DMS153 treated with DMSO at 0.1 percent for 48 hours (cell line): ENCODE results near the gene APOC3.

Experiments used
- DNase-seq: peaks from one replicate; lab custom pipeline; 2025; ENCODE audit not compliant: unreplicated experiment; lab: John Stamatoyannopoulos, UW

Gene APOC3

DNA sequence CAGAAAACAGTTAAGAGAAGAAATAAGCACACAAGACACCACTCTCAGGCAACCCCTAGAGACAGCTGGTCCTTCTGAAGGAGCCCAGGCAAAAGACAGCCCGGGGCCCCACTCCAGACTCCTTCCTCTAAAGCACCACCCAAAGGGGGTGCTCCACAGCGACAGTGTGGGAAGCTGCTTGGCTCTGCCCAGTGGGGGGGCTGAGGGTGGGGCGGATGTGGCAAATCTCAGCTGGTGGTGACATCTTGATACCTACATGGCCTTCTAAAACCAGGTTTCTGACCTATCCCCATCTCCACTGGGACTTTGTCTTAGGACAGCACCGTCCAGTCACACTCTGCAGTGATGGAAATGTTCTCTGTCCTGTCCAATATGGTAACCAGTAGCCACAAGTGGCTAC is 17.9 kb downstream of the APOC3 start:
- no peak for DNase-seq

DNA sequence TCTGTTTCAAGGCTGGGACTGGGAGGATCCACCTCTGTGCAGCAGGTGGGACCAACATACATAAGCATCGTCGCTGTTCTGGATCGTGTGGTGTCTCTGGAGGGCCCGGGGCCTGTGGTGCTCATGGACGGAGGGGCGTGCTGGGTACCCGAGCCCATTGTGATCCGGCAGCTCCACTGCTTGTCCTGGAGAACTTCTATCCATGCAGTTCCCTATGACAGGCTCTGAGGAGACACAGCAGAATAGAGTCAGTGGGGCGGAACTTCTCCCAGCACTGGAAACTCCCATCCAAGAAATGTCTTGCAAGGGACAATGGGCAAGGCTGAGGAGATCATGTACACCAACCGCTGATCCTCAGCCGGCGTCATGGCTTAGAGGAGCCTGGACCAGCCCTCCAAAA is 19.4 kb downstream of the APOC3 start:
- no peak for DNase-seq

DNA sequence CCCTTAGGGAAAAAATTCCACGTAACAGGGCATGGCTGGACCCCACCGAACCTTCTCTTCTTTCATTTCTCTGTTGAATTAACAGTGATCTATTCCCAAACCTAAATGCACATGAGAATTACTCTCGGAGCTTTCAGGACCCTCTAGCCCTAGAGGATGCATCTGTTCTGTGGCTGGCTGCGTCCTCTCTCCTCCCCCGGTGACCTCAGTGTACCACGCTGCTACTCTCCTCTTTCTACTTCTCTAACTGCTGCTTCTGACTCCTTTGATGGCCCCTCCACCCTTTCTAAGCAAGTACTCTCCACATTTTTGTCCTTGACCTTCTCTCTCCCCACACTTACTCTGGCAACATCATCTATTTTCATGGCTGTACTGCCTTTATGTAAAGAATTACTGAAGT is 19.8 kb downstream of the APOC3 start:
- DNase-seq, result no peak

DNA sequence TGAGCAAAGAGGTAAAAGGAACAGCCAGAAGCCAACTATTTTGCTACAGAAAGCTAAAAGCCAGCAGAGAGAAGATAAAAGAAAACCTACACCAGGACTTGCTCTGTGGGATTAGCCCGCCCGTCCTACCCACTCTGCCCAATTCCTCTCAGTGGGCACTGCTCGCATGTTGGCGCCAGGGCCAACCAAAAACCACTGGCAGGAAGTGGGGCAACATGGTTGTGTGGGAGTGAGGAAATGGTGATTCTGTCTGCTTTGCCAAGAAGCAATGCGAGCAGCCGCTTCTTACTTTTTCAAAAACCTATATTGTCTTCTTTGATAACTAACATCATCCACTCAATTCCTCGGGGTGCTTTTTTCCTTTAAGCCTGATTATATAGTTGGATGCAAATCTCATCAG is 21.9 kb downstream of the APOC3 start:
- no peak for DNase-seq

DNA sequence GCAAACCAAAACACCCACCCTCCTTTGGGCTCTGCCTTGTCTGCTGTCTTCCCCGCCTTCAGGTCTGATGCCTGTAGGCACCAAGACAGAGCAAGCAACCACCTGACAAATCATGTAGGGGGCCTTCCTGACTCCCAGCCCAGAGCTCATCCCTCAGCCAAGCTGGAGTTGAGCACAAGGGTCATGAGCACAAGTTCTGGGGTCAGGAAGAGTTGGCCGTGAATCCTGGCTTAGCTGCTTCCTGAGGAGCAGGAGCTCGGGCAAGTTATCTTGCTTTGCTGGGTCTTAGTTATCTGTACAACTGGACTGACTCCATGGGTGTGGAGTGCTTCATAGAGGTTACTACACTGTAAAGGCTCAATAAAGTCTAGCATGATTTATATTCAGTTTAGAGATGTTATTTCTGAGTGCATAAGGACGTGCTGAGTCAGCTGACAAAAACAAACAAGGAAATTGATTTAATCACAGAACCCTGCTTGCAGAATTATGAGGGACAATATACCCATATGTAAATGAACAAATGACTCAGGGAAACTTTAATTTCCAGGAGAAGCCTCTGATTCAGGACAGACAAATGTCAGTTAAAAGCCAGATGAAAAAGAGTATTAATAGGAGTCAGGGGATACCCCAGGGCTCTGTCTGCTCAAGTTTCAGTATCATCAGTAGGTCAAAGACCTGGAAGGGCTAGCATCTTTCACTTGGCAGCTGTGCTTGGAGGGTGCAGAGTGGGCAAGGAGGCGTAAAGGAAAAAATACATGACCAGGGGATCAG is 22.7 kb downstream of the APOC3 start:
- no peak for DNase-seq

DNA sequence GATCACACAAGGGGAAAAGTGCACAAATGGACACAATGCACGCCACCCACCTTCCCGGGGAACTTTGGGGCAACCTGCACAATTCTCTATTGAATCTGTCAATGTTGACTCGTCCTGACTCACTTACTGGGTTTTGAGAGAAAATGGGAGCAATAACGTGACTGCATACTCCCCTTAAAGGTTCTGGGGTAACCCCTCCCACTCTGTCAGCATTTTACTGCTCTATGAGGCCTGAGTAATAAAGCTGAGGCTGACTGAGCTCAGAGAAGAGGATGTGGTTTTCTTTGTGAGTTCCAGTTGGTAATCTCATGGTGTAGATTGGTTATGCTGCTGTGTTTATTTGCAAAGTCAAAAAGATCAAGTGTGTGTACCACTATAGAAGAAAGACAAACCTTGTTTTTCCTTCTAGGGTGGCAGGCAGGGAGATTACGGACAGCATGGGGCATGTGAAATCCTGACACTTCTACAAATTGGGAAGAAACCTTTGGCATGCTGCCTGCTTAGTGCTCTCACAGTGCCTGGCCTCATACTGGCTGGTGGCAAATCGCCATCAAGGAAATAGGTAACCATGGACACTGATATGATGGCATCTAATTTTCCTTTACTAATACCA is 23.9 kb downstream of the APOC3 start:
- DNase-seq, result no peak

DNA sequence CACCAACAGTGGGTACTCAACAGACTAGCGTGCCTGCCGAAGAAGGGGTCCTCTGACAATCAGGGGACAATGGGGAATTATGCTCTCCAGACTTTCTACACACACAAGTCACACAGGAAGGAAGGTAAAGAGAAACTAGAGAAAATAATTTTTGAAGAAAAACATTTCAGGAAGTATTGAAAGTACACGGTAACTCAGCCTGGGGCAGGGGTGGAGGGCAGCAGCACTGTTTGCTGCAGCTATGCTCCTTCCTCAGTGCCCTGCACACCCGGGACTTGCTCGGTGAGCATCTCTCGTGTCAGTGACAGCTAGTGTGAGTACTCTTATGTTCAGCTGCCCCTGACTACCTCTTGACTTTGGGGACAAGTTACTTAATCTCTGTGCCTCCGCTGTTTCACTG is 25.7 kb downstream of the APOC3 start:
- DNase-seq, result no peak

DNA sequence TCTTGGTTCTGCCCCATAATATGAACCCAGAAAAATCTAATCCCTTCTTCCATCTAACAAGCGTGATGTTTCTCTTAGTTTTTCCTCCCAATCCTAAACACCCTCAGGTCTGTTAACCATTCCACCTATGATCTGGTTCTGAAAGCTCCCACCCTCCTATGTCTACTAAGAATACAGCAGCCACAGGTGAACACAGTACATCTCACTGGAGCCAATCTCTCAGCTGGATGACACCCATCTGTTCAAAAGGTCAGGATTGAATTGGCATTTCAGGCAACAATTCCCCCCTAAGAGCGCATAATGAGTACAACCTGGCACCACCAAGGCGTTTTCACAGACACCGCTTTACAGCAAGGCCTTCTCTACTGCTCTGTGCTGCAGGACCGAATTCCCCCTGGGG is 26.7 kb downstream of the APOC3 start:
- no peak for DNase-seq

DNA sequence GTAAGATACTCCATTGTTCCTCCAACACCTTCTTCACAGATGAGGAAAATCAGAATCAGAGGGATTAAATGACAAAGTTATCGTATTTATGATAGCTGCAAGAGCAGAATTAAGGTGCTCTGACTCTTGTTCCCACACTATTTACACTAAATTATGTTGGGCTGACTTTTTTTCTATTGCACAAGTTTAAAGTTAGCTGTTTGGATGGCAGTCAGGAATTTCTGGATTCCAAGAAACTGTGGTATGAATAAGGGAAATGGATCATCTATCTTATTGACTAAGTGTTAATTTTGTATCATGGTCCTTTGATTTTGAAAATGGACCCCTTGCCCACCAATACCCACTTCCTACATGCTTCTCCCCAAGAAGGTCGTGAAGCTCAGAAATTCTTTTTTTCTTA is 27.6 kb downstream of the APOC3 start:
- DNase-seq, result no peak

DNA sequence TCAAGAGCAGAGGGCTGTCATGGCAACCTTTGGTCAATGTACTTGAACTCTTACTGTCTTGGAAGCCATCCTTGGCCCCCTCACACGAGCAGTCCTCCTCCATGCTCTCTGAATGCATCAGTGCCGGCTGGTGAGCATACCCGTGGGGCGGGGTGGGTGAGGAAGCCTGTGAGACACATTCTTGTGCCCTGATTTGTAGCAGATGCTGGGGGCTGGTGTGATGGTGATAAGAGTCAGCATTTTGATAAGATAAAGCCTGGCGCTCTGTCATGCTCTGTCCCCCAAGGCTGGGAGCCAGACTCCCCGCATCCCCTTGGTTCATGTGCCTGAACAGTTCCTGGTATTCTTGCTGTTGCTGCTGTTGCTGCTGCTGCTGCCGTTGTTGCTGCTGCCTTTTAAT is 28.2 kb downstream of the APOC3 start:
- DNase-seq, result no peak

DNA sequence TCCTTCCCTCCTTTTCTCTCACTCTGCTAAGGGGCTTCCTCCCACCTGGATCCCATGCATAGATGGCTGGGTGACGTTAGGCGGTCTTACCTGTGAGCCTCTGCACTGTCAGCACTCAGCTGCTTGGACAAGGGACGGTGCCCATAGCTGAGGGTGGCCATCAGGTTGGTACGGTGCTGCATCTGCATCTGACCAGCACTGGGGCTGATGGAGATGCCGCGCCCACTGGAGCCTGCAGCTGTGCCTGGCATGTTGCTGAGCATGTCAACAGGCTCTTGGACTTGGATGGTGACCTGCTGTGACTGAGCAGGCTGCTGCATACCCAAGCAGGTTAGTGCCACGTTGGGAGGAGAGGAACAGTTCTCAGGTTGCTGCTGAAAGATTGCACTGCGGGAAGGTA is 29.5 kb downstream of the APOC3 start:
- no peak for DNase-seq

DNA sequence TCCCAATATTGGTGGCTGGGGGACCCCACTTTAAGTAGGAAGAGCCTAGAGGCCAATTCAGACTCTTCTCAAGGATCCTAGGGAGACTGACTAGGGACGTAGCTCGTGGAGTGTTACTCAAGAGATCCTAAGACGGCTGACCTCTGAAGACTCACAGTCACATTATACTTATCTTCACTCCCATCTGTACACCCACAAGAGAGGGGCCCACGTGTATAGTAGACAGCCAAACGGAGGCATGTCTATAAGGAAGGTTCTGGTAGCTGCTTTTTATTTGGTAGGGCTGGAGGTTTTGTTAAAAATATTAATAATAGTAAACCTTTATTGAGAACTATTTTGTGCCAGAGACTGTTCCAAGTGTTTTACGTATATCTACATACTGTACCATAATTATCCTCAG is 30.6 kb downstream of the APOC3 start:
- DNase-seq, result no peak

DNA sequence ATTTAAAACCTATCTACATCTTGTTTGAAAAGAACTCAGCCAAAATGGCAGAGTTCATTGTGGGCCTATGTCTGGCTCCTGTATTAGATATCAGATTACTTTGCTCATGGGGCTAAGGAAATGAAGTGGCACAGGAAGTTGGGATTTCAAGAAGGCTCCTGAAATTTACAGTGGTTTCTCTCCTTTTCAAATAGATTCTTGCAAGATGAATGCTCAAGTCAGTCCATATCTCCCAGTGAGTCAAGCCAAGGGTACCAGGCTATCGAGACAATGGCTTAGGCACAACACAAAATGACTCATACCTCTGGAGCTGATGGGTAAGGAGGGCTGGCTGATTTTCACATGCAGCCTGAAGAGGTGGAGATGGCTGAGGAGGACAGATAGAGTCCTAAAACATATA is 31.8 kb downstream of the APOC3 start:
- DNase-seq, result no peak

DNA sequence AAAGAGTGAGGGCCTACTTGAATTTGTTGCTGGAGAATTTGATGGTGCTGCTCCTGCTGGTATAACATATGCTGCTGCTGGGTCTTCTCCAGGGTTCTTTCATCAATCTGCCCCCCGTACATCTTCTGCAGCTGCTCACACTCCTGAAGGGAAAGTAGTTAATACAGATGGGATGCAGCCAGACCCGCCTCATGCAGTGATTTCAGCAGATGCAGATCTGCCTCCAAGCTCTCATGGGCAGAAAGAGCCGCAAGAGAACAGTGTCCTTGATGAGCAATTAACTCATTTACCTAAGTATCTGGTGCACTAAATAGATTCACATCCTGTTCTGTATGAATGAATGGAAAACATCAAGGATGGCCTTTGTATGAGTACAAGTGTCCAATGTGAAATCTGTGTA is 32.5 kb downstream of the APOC3 start:
- DNase-seq, result no peak

DNA sequence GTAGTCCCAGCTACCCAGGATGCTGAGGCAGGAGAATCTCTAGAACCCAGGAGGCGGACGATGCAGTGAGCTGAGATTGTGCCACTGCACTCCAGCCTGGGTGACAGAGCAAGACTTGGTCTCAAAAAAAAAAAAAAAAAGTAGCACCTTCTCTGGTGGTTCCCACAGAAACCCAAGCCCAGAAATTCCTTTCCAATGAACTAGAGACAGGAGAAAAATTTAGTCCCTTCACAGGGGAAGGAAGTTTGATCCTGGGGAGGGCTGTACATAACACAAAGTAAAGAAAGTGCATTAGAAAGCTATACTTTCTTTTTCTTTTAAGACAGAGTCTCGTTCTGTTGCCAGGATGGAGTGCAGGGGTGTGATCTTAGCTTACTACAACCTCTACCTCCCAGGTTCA is 33.2 kb downstream of the APOC3 start:
- no peak for DNase-seq

DNA sequence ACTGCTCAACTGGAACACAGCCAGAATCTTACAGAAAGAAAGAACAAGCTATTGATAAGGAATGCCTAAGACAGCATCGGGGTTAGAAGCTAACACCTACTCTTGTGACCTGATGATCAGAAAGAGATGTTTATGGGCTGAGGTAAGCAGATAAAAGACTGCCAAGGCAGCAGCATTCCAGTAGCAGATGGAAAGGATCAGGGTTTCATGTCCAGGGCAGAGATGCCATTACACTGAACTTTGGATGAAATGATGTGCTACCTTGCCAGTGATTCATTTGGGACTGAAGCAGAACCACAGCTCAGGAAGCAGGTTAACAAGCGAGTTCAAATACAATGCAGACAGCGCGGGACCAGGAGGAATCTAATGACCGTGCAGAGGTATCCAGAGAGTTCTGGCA is 34.8 kb downstream of the APOC3 start:
- DNase-seq, result no peak

DNA sequence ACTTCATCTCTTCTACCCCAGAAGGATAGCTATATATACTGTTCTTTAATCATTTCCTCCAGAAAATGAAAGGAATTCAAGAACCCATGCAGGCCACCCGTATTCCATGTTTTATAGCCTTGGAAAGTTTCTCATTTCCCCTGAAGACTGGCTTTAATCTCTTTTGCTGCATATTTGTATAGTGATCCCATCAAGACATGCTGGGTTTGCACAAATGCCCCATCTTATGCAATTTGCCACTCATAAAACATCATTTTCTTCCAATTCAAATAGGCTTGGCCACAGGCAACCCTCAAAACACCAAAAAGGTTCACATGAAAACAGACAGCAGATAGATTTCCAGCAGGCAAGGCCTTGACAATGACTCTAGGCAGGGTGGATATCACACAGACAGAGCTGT is 36.0 kb downstream of the APOC3 start:
- no peak for DNase-seq

DNA sequence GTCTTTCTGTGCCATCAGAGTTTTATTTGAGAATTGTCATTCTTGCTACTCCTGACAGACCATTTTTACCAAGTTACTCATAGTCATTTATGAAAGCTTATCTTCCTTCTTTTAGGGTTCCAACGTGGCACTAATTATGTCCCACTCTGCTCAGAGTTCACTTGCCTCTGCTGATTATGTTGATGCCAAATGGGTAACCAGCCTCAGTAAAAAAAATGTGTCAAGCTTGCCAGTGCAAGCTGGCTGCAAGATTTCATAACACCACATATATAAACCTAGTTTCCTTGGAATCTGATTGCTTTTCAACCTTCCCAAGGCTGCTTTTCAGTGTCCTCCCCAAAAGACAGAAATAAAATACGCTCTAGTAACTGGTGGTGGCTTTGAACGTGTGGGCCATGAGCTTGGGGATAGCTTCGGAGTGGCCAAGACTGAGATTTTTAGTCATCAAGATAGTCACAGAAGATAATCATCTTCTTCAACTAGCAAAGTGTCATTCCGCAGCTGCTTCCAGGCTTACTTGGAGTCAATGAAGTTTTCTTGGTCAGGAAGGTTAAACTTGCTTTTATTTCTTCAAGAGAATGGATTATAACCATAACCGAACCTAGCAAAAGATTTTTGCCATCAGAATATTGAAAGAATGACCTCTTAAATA is 37.2 kb downstream of the APOC3 start:
- no peak for DNase-seq

DNA sequence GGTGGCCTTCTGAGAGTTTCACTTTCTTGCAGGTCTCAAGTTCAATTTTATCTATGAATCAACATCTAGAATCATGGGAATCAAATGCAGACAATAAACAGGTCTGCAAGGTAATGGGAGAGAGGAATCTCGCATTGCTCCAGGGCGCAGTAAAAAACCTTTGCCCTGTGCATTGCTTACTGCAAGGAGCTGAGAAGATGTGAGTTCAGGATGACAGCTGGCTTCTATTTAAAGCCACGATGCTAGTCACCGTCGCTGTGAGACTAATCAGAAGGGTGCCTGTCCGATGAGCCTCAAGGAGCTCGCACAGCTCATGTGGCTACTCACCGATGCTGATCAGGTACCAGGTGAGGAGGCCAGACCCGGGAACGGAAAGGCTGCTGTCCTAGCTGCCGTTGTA is 37.9 kb downstream of the APOC3 start:
- DNase-seq, result no peak

DNA sequence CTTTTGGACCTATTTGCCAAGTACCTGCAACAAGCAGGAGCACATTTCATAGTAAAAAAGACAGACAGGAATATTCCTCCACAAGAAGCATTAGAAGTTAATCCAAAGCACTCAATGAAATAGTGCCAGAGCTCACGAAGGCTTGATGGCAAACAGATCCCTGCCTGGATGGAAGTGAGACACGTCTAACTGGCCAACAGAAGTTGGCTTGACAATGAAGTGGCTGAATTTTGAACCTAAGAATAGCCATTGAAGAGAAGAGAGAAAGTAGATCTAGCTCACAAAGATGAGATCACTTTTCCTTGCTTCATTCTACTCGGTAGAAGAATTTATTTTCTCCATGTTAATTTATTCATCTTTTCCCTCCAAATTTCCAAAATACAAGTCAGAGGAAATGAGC is 38.4 kb downstream of the APOC3 start:
- DNase-seq, result no peak

DNA sequence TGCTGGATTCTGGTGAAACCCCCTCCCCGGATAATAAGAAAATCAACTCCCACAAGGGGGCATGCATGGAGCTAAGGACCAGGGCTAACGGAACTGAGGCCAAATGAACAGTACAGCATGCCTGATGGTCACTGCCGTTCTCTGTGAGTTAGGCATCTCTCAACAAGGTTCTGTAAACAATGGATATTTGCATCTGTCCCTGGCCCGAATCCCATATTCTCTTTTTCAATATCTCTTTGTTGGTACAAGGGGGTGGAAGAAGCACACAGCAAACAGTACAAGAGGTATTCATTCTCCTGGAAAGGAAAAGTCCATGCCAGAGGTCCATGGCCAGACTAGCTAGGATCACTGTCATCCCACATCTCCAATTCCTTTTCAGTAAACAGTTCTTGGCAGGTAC is 39.9 kb downstream of the APOC3 start:
- DNase-seq, result no peak

DNA sequence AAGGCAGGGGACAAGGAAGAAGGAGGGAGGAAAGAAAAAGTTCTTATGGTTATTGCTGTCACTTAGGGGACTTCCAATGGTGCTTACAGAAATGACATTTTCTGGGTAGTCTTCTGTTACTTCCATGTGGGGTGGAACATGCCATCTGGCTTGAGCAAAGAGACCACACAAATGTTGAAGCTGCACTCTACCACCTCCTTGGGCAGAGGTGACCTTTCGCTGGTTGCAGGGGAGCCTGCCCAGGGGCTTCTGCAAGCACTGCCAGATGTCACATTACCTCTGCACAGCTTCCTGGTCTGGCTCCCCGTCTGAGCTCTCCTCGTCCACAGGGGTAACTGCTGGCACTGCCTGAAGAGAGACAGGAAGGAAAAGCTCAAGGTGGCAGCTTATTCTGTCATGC is 40.3 kb downstream of the APOC3 start:
- DNase-seq, result no peak

DNA sequence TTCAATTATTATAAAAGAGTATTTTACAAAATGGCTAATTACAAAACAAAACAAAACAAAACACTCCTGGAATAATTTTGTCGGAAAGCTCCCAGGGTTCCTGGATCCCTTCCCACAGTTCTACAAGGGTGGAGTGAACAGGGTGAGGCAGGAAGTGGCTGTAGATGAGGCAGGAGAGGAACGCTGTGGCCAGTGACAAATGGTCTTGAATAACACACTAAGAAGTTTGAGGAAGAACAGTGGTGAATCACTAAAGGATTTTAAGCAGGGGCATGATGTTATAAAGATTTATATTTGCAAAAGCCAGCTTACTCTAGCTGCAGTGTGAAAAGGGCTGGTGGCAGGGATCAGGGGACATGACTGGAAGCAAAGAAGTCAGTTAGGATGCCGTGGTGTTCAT is 41.5 kb downstream of the APOC3 start:
- no peak for DNase-seq
